Activated T-cell treated with anti-CD3 and anti-CD28 coated beads, Interleukin-2, amount 50 U/mL, for 72 hours (primary cell): ENCODE data around the gene NUBPL. TPM values are rescaled to one million over a fixed set of nuclear protein-coding genes. Genes with fewer than 3 reads are reported as not detected.

ENCODE experiments used
- total RNA-seq, 2 donors: library from RNA; stranded (reverse); gene quantifications; one replicate each; pipeline ENCODE4 v1.2.3, GENCODE V29; 2022

Gene NUBPL
- total RNA-seq, 2 donors from 2014 or later = 7.7 to 9.4 TPM

Other genes starting within 250 kb of the NUBPL start
- gene HEATR5A, start 140.9 kb upstream of the NUBPL start, total RNA-seq = 10 to 100 TPM; 11.4 to 13.3 TPM
- gene DTD2, start 103.9 kb upstream of the NUBPL start, total RNA-seq = 10 to 100 TPM; 13.5 to 20.7 TPM
- not detected for gene GPR33, start 73.4 kb upstream of the NUBPL start, total RNA-seq